Liver (tissue), 3 donors: Measurements from ENCODE around the gene TFF2.

Experiments
- CTCF ChIP-seq: fragments of 150-350 bp; IDR thresholded peaks from 2 replicates; pipeline ENCODE4 v1.5.1; 2017; ENCODE audit warnings: improper control_type of control experiment, low read depth, low read length; ENCODE audit not compliant: missing input control
- FOXA1 ChIP-seq: IDR thresholded peaks from 2 replicates; pipeline ENCODE4 v1.6.1; 2016; ENCODE audit warnings: antibody characterized with exemption
- JUND ChIP-seq, 2 donors: IDR thresholded peaks; 2 replicates each; pipeline ENCODE4 v1.6.1; 2016; ENCODE audit warnings: antibody characterized with exemption in 2 of 2
- REST ChIP-seq: IDR thresholded peaks from 2 replicates; pipeline ENCODE4 v1.6.1; 2016; ENCODE audit warnings: antibody characterized with exemption, mild to moderate bottlenecking
- SP1 ChIP-seq: IDR thresholded peaks from 2 replicates; pipeline ENCODE4 v1.6.1; 2018; ENCODE audit warnings: antibody characterized with exemption, mild to moderate bottlenecking
- donor health status: healthy.
- donor health status: healthy.

- no peak for TF ChIP-seq CTCF
- no peak for TF ChIP-seq REST
- TF ChIP-seq JUND (IDR thresholded peaks at IDR 0.05), result no peak
- TF ChIP-seq SP1, result no peak
- no peak for TF ChIP-seq FOXA1
Measured at GRCh38 chr21:42373196-42373907, 22.6 kb upstream of the TFF2 start.
